Measurements from ENCODE around the gene AK2.

- no peak for TF ChIP-seq CTCF (IDR thresholded peaks at IDR 0.05)
- no peak for TF ChIP-seq POLR2A (IDR thresholded peaks at IDR 0.05)
- TF ChIP-seq POLR2AphosphoS5 (IDR thresholded peaks at IDR 0.05), result peak in 2 of 4 donors; percentile 36 to 67
- TF ChIP-seq EP300 (IDR thresholded peaks at IDR 0.05), result peak in 1 of 4 donors; percentile 31
Observed at GRCh38 chr1:32989160-32990050, 47.3 kb downstream of the AK2 start.

Data from sigmoid colon (tissue), 4 donors.